Neuronal stem cell (in vitro differentiated cells): ENCODE measurements around the gene RIBC1.

ENCODE experiments used
- DNase-seq: peaks from one replicate; pipeline ENCODE4 v3.0.0-alpha.2; 2013; ENCODE audit warnings: low spot score
- H2AFZ ChIP-seq: one replicate; pipeline ENCODE4 v1.6.1; 2013; ENCODE audit warnings: mild to moderate bottlenecking, low read length, inconsistent platforms
- H2AK5ac ChIP-seq: 2 replicates; pipeline ENCODE4 v1.6.1; 2013; ENCODE audit warnings: low read depth, mild to moderate bottlenecking, inconsistent platforms, low read length, moderate library complexity, mixed read lengths
- H2BK120ac ChIP-seq: 2 replicates; pipeline ENCODE4 v1.6.1; 2013; ENCODE audit warnings: low read depth, mild to moderate bottlenecking, inconsistent platforms, low read length, moderate library complexity, mixed read lengths
- H2BK12ac ChIP-seq: one replicate; pipeline ENCODE4 v1.6.1; 2013; ENCODE audit warnings: low read length, inconsistent platforms
- H2BK15ac ChIP-seq: 2 replicates; pipeline ENCODE4 v1.6.1; 2013; ENCODE audit warnings: mild to moderate bottlenecking, low read length, inconsistent platforms, mixed read lengths
- H2BK5ac ChIP-seq: one replicate; pipeline ENCODE4 v1.6.1; 2013; ENCODE audit warnings: inconsistent platforms, mild to moderate bottlenecking, low read length, moderate library complexity
- H3K14ac ChIP-seq: one replicate; pipeline ENCODE4 v1.6.1; 2013; ENCODE audit warnings: low read length, inconsistent platforms
- H3K18ac ChIP-seq: 2 replicates; pipeline ENCODE4 v1.6.1; 2013; ENCODE audit warnings: low read length, inconsistent platforms
- H3K23ac ChIP-seq: 2 replicates; pipeline ENCODE4 v1.6.1; 2013; ENCODE audit warnings: low read depth, mild to moderate bottlenecking, mixed read lengths, low read length, inconsistent platforms; ENCODE audit not compliant: poor library complexity
- H3K27ac ChIP-seq: replicated peaks from 3 replicates; pipeline ENCODE4 v1.5.1; 2013; ENCODE audit warnings: low read length, inconsistent platforms
- H3K27me3 ChIP-seq, 3 experiments: 2 replicates each; pipeline ENCODE4 v1.6.1; 2013; ENCODE audit warnings: low read length in 3 of 3, mild to moderate bottlenecking in 2 of 3, inconsistent platforms in 1 of 3, low read depth in 1 of 3, mixed read lengths in 1 of 3, moderate library complexity in 1 of 3; ENCODE audit not compliant: control insufficient read depth in 3 of 3, insufficient read depth in 3 of 3
- H3K36me3 ChIP-seq, 2 donors: replicated peaks in 1 of 2; 2 replicates each; pipeline ENCODE4 v1.6.1; 2013; ENCODE audit warnings: low read length in 2 of 2; ENCODE audit not compliant: control insufficient read depth in 2 of 2, insufficient read depth in 2 of 2
- H3K4ac ChIP-seq: 2 replicates; pipeline ENCODE4 v1.6.1; 2013; ENCODE audit warnings: inconsistent platforms, mild to moderate bottlenecking, low read length, moderate library complexity
- H3K4me1 ChIP-seq, 2 donors: 1 replicate in 1 of 2; 2 replicates in 1 of 2; pipeline ENCODE4 v1.6.1; 2013; ENCODE audit warnings: low read length in 2 of 2, low read depth in 1 of 2; ENCODE audit not compliant: control insufficient read depth in 2 of 2, insufficient read depth in 1 of 2
- H3K4me2 ChIP-seq: one replicate; pipeline ENCODE4 v1.6.1; 2013; ENCODE audit warnings: mild to moderate bottlenecking, low read length, inconsistent platforms; ENCODE audit not compliant: insufficient read depth, poor library complexity, severe bottlenecking
- H3K4me3 ChIP-seq, 2 donors: 2 replicates each; pipeline ENCODE4 v1.5.1; 2013; ENCODE audit warnings: low read length in 2 of 2, mild to moderate bottlenecking in 2 of 2, inconsistent platforms in 1 of 2, moderate library complexity in 1 of 2
- H3K79me1 ChIP-seq: one replicate; pipeline ENCODE4 v1.6.1; 2013; ENCODE audit warnings: low read depth, mild to moderate bottlenecking, inconsistent platforms, low read length, moderate library complexity
- H3K9ac ChIP-seq: one replicate; pipeline ENCODE4 v1.6.1; 2013; ENCODE audit warnings: mild to moderate bottlenecking, low read depth, low read length, inconsistent platforms; ENCODE audit not compliant: poor library complexity
- H3K9me3 ChIP-seq, 2 donors: replicated peaks in 1 of 2; 2 replicates each; pipeline versions ENCODE3 to v1.6.1; 2013; ENCODE audit warnings: low read length in 2 of 2, mild to moderate bottlenecking in 2 of 2, inconsistent platforms in 1 of 2, low read depth in 1 of 2, mixed read lengths in 1 of 2, moderate library complexity in 1 of 2; ENCODE audit not compliant: control insufficient read depth in 2 of 2, insufficient read depth in 1 of 2
- H4K8ac ChIP-seq: one replicate; pipeline ENCODE4 v1.6.1; 2013; ENCODE audit warnings: low read depth, mild to moderate bottlenecking, inconsistent platforms, low read length, moderate library complexity
- H4K91ac ChIP-seq: one replicate; pipeline ENCODE4 v1.6.1; 2013; ENCODE audit warnings: low read length, low read depth, mild to moderate bottlenecking, inconsistent platforms; ENCODE audit not compliant: poor library complexity
- WGBS, 2 donors: extraction: QIAGEN DNeasy Blood & Tissue Kit; methylation state at CpG; one replicate each; pipeline ENCODE4 v1.1.7; 2013; ENCODE audit warnings: missing lambda C conversion rate in 2 of 2, mixed read lengths in 1 of 2; ENCODE audit not compliant: insufficient read length in 2 of 2, insufficient replicate concordance in 1 of 2; ENCODE audit errors: extremely low coverage in 2 of 2; 5-methylcytosine and 5-hydroxymethylcytosine counted together

The RIBC1 gene

GRCh38 chrX:53422086-53422860 is 400 bp upstream of the RIBC1 start, which contains the start of gene SMC1A:
Gene SMC1A (minus strand): TSS chrX:53422654. CDS start chrX:53422600, 54 bp downstream.
- H4K8ac ChIP-seq = no peak within 1 kb of the TSS
- WGBS, 2 donors = no CpG with 5 or more reads among the region's 75 CpGs
- H3K9ac ChIP-seq = peak within 1 kb of the TSS; percentile 84
- H3K9me3 ChIP-seq = no peaks in the 10 kb centered on the region
- DNase-seq = peak; percentile 91
- no peak within 1 kb of the TSS for H2BK15ac ChIP-seq
- H3K27ac ChIP-seq = peak within 1 kb of the TSS; percentile 90
- peaks cover 0 to 12% of the 10 kb centered on the region in 2 donors for H3K36me3 ChIP-seq
- peak within 1 kb of the TSS; percentile 76 for H2AFZ ChIP-seq
- H3K4me2 ChIP-seq = peak within 1 kb of the TSS; percentile 73
- no peaks in the 10 kb centered on the region for H3K27me3 ChIP-seq
- no peak within 1 kb of the TSS for H2BK12ac ChIP-seq
- peak within 1 kb of the TSS; percentile 90 for H2BK5ac ChIP-seq
- H3K79me1 ChIP-seq = peaks cover 3% of the 10 kb centered on the region
- peaks cover 0 to 5% of the 10 kb centered on the region in 2 donors for H3K4me1 ChIP-seq
- peak within 1 kb of the TSS; percentile 87 for H3K18ac ChIP-seq
- peak within 1 kb of the TSS; percentile 65 for H3K23ac ChIP-seq
- H3K4me3 ChIP-seq = peak within 1 kb of the TSS; percentile 67 to 97
- H3K14ac ChIP-seq = no peak within 1 kb of the TSS
- H2AK5ac ChIP-seq = no peak within 1 kb of the TSS
- H3K4ac ChIP-seq = no peak within 1 kb of the TSS
- H2BK120ac ChIP-seq = no peak within 1 kb of the TSS
- no peak within 1 kb of the TSS for H4K91ac ChIP-seq

DNA sequence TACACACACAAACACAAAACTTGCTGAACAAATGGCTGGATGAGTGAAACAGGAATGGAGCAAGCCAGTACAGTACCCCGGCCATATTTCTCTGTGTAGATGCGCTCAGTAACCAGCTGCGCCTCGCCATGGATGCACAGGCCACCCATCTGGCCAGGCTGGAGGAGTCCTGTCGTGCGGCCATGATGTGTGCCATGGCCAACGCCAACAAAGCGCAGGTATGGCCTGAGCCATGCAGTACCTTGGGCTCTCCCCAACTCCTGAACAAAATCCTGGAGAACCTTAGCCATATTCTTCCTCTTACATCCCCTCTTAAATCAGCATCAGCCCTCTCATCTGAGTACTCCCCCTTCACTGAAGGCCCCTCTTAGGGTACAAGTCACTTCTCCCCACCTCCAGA is 7.1 kb downstream of the RIBC1 start:
- Histone ChIP-seq H2BK5ac (no peak overlapping the region), H3K4me3 (no peak overlapping the region), H3K36me3 (peaks cover 11 to 25% of the 10 kb centered on the region in 2 donors), H3K4me2 (no peak overlapping the region), H3K4ac (no peak overlapping the region), H3K27me3 (no peaks in the 10 kb centered on the region), H3K9me3 (no peaks in the 10 kb centered on the region), H3K14ac (no peak overlapping the region), H3K18ac (no peak overlapping the region), H3K23ac (no peak overlapping the region), H2BK12ac (no peak overlapping the region), H3K79me1 (peaks cover 2% of the 10 kb centered on the region), H4K8ac (no peak overlapping the region), H2BK15ac (no peak overlapping the region), H3K4me1 (peaks cover 2% of the 10 kb centered on the region in 2 donors), H4K91ac (no peak overlapping the region), H2AFZ (no peak overlapping the region), H2AK5ac (no peak overlapping the region), H3K27ac (no peak overlapping the region), H3K9ac (no peak overlapping the region), H2BK120ac (no peak overlapping the region)
- no peak for DNase-seq
- no CpG with 5 or more reads among the region's 8 CpGs for WGBS, 2 donors

- no peak overlapping the region for H4K91ac ChIP-seq
- H2AK5ac ChIP-seq = no peak overlapping the region
- peaks cover 2% of the 10 kb centered on the region for H3K79me1 ChIP-seq
- no peaks in the 10 kb centered on the region for H3K9me3 ChIP-seq
- H2AFZ ChIP-seq = no peak overlapping the region
- no peak overlapping the region for H3K27ac ChIP-seq
- no peak overlapping the region for H3K4ac ChIP-seq
- H3K27me3 ChIP-seq = no peaks in the 10 kb centered on the region
- no peak overlapping the region for H3K14ac ChIP-seq
- no peak overlapping the region for H3K4me2 ChIP-seq
- no peak overlapping the region for H3K9ac ChIP-seq
- no peak overlapping the region for H3K4me3 ChIP-seq
- H2BK5ac ChIP-seq = no peak overlapping the region
- H3K36me3 ChIP-seq = peaks cover 11 to 25% of the 10 kb centered on the region in 2 donors
- H2BK15ac ChIP-seq = no peak overlapping the region
- WGBS, 2 donors = no CpG with 5 or more reads among the region's 9 CpGs
- H2BK12ac ChIP-seq = no peak overlapping the region
- H2BK120ac ChIP-seq = no peak overlapping the region
- DNase-seq = no peak
- peaks cover 2% of the 10 kb centered on the region in 2 donors for H3K4me1 ChIP-seq
- no peak overlapping the region for H4K8ac ChIP-seq
- no peak overlapping the region for H3K18ac ChIP-seq
- H3K23ac ChIP-seq = no peak overlapping the region
These were observed 7.6 kb downstream of the RIBC1 start for GRCh38 chrX:53430231-53430630.
